ENCODE measurements around the gene CSPG4.
A peak's percentile ranks its signal among the peaks of the same experiment; 100 is the strongest.

Gene CSPG4

DNA sequence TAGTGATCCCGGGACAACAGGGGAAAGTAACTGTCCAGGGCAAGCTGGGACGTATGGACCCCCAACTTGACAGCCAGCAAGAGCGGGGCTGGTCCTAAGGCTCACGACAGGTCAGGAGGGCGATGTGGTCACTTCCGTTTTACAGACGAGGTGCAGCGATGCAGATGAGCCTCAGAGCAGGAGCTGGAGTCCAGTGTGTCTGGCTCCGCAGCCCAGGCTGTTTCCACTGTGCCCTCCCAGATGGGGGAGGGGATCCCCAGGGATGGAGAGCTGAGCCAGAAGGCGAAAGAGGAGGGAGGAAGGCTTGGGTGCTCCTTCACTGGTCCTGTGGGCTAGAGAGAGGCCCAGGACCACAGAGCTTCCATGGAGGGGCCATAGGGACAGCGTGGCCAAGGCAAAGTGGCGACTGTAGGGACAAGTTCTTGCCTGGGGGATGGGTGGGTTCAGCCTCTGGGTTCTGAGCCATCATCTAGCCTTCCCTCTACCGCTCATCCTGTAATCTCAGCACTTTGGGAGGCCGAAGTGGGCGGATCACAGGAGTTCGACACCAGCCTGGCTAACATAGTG, 59.2 kb downstream of the CSPG4 start:
- no peak overlapping the region for H3K4me3 ChIP-seq (ENCODE audit: low read depth, low read length)
- no peak for TF ChIP-seq CTCF (IDR thresholded peaks at IDR 0.05; ENCODE audit: low read depth, low read length, missing control alignments)
- no peak for DNase-seq (ENCODE audit: low read depth)

GRCh38 chr15:75651810-75652543, 60.7 kb downstream of the CSPG4 start:
- DNase-seq (ENCODE audit: low read depth) = no peak
- no peak overlapping the region for H3K4me3 ChIP-seq (ENCODE audit: low read depth, low read length)
- TF ChIP-seq CTCF (IDR thresholded peaks at IDR 0.05; ENCODE audit: low read depth, low read length, missing control alignments) = no peak

GRCh38 chr15:75650908-75651809, 61.5 kb downstream of the CSPG4 start:
- no peak for DNase-seq (ENCODE audit: low read depth)
- H3K4me3 ChIP-seq (ENCODE audit: low read depth, low read length) = no peak overlapping the region
- no peak for TF ChIP-seq CTCF (IDR thresholded peaks at IDR 0.05; ENCODE audit: low read depth, low read length, missing control alignments)

GRCh38 chr15:75649848-75650247, 62.8 kb downstream of the CSPG4 start:
- no peak for TF ChIP-seq CTCF (IDR thresholded peaks at IDR 0.05; ENCODE audit: low read depth, low read length, missing control alignments)
- DNase-seq (ENCODE audit: low read depth) = no peak
- no peak overlapping the region for H3K4me3 ChIP-seq (ENCODE audit: low read depth, low read length)

DNA sequence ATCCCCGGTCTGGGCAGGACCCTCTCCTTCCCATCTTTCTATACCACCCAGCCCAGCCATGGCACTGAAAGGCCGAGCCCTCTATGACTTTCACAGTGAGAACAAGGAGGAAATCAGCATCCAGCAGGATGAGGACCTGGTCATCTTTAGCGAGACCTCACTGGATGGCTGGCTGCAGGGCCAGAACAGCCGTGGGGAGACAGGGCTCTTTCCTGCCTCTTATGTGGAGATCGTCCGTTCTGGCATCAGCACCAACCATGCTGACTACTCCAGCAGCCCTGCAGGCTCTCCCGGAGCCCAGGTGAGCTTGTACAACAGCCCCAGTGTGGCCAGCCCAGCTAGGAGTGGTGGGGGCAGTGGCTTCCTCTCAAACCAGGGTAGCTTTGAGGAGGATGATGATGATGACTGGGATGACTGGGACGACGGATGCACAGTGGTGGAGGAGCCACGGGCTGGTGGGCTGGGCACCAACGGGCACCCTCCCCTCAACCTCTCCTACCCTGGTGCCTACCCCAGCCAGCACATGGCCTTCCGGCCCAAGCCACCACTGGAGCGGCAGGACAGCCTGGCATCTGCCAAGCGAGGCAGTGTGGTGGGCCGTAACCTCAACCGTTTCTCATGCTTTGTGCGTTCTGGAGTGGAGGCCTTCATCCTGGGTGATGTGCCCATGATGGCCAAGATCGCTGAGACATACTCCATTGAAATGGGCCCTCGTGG, 63.4 kb downstream of the CSPG4 start:
- DNase-seq (ENCODE audit: low read depth) = no peak
- TF ChIP-seq CTCF (IDR thresholded peaks at IDR 0.05; ENCODE audit: low read depth, low read length, missing control alignments) = no peak
- no peak overlapping the region for H3K4me3 ChIP-seq (ENCODE audit: low read depth, low read length)

- TF ChIP-seq CTCF (IDR thresholded peaks at IDR 0.05; ENCODE audit: low read depth, low read length, missing control alignments) = no peak
- H3K4me3 ChIP-seq (ENCODE audit: low read depth, low read length) = peak overlapping the region; percentile 66
- DNase-seq (ENCODE audit: low read depth) = no peak
These were observed 64.3 kb downstream of the CSPG4 start for GRCh38 chr15:75648156-75649000.

Measured in GM12864 (cell line).